Measurements from ENCODE around the gene BPGM.
A peak's percentile ranks its signal among the peaks of the same experiment; 100 is the strongest.

The BPGM gene

GRCh38 chr7:134646425-134647305, at the start of gene BPGM:
Gene BPGM (plus strand): TSS chr7:134646853. CDS start chr7:134661508, 14,655 bp downstream.
- peak; percentile 98 for DNase-seq

GRCh38 chr7:134599371-134599770, 47.3 kb upstream of the BPGM start:
- no peak for DNase-seq

- DNase-seq, result no peak
These were observed 45.2 kb upstream of the BPGM start for GRCh38 chr7:134601459-134601858.

GRCh38 chr7:134602881-134603451, 43.7 kb upstream of the BPGM start:
- no peak for DNase-seq

GRCh38 chr7:134605978-134606923, 40.4 kb upstream of the BPGM start:
- DNase-seq, result peak; percentile 45

- DNase-seq, result no peak
These were observed 35.0 kb upstream of the BPGM start for GRCh38 chr7:134611611-134612151.

- DNase-seq, result no peak
These were observed 34.5 kb upstream of the BPGM start for GRCh38 chr7:134612197-134612596.

GRCh38 chr7:134613623-134614347, 32.9 kb upstream of the BPGM start:
- DNase-seq, result no peak

GRCh38 chr7:134616611-134617010, 30.0 kb upstream of the BPGM start:
- no peak for DNase-seq

- DNase-seq, result no peak
These were observed 27.7 kb upstream of the BPGM start for GRCh38 chr7:134618756-134619530.

- peak; percentile 30 for DNase-seq
These were observed 26.9 kb upstream of the BPGM start for GRCh38 chr7:134619627-134620331.

- DNase-seq, result no peak
These were observed 24.2 kb upstream of the BPGM start for GRCh38 chr7:134622303-134622995.

GRCh38 chr7:134623193-134623592, 23.5 kb upstream of the BPGM start:
- no peak for DNase-seq

- DNase-seq, result no peak
These were observed 21.1 kb upstream of the BPGM start for GRCh38 chr7:134625550-134625949.

- no peak for DNase-seq
These were observed 19.4 kb upstream of the BPGM start for GRCh38 chr7:134627109-134627774.

GRCh38 chr7:134627775-134628153, 18.9 kb upstream of the BPGM start:
- DNase-seq, result no peak

- no peak for DNase-seq
These were observed 17.2 kb upstream of the BPGM start for GRCh38 chr7:134629445-134629844.

GRCh38 chr7:134630237-134630636, 16.4 kb upstream of the BPGM start:
- no peak for DNase-seq

- DNase-seq, result no peak
These were observed 15.8 kb upstream of the BPGM start for GRCh38 chr7:134630893-134631292.

GRCh38 chr7:134632052-134632451, 14.6 kb upstream of the BPGM start:
- DNase-seq, result no peak

All from NCI-H748 treated with DMSO at 0.1 percent for 48 hours (cell line).